ENCODE data around the gene WDR74.
"Not testable (repeated sequence)": the region's sequence is repeated elsewhere in the genome, so short reads cannot be mapped to it uniquely, and the experiment has no call there.

The WDR74 gene

GRCh38 chr11:62839050-62839945, at the start of gene WDR74:
WDR74 (minus strand) TSS chr11:62839590; CDS start chr11:62839570, 20 bp downstream.
- no peak for DNase-seq (ENCODE audit: low read depth)

GRCh38 chr11:62889126-62889483, 49.7 kb upstream of the WDR74 start:
- no peak for DNase-seq (ENCODE audit: low read depth)

- no peak for DNase-seq (ENCODE audit: low read depth)
These were observed 49.0 kb upstream of the WDR74 start for GRCh38 chr11:62888406-62888805.

GRCh38 chr11:62885137-62885750, 45.9 kb upstream of the WDR74 start:
- DNase-seq (ENCODE audit: low read depth), result no peak

- DNase-seq (ENCODE audit: low read depth), result no peak
These were observed 44.3 kb upstream of the WDR74 start for GRCh38 chr11:62883673-62884072.

GRCh38 chr11:62882788-62883501, 43.6 kb upstream of the WDR74 start:
- no peak for DNase-seq (ENCODE audit: low read depth)

GRCh38 chr11:62882431-62882749, 43.0 kb upstream of the WDR74 start:
- no peak for DNase-seq (ENCODE audit: low read depth)

GRCh38 chr11:62881579-62882430, 42.4 kb upstream of the WDR74 start:
- peak; percentile 75 for DNase-seq (ENCODE audit: low read depth)

GRCh38 chr11:62880803-62881578, 41.6 kb upstream of the WDR74 start, which contains the start of gene SLC3A2:
SLC3A2 (plus strand) TSS chr11:62880896; CDS start chr11:62881024, 128 bp downstream.
- DNase-seq (ENCODE audit: low read depth), result peak; percentile 82

- DNase-seq (ENCODE audit: low read depth), result no peak
These were observed 40.9 kb upstream of the WDR74 start for GRCh38 chr11:62880231-62880802.

- DNase-seq (ENCODE audit: low read depth), result no peak
These were observed 40.0 kb upstream of the WDR74 start for GRCh38 chr11:62879235-62879978.

- no peak for DNase-seq (ENCODE audit: low read depth)
These were observed 37.3 kb upstream of the WDR74 start for GRCh38 chr11:62876712-62877111.

- no peak for DNase-seq (ENCODE audit: low read depth)
These were observed 36.5 kb upstream of the WDR74 start for GRCh38 chr11:62875698-62876478.

- no peak for DNase-seq (ENCODE audit: low read depth)
These were observed 35.5 kb upstream of the WDR74 start for GRCh38 chr11:62874851-62875250.

- no peak for DNase-seq (ENCODE audit: low read depth)
These were observed 26.2 kb upstream of the WDR74 start for GRCh38 chr11:62865635-62866034.

- DNase-seq (ENCODE audit: low read depth), result no peak
These were observed 24.4 kb upstream of the WDR74 start for GRCh38 chr11:62863687-62864335.

GRCh38 chr11:62861564-62862192, 22.3 kb upstream of the WDR74 start:
- DNase-seq (ENCODE audit: low read depth), result not testable (repeated sequence)

Data from CMK (cell line).